Measurements from ENCODE around the gene CALY.

DNA sequence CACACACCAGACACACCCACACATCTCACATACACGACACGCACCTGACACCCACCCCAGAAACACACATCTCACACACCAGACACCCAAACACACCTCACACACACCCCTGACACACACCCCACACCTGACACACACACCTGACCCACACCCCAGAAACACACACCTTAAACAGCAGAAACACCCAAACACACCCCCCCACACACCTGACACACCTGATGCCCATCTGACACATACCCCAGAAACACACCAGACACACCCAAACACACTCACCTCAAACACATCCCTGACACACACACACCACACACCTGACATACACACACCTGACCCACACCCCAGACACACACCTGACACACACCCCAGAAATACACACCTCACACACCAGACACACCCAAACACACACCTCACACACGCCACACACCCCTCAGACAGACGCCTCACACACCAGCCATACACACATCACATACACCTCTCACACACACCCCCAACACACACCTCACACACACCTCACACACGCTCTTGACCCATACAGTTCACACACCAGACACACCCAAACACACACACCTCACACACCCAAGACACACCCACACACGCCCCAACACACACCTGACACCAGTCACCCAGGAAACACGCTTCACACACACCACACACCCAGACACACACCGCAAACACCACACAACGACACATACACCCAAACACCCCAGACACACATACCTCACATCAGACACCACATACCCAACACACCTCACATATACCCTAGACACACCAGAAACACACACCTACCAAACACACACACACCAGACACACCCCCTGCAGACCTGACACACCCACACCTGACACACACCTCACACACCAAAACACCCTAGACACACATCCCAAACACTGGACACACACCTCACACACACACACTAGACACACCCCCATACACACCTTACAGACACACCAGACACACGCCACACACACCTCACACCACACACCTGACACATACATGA, 1.7 kb upstream of the CALY start:
- TF ChIP-seq SP1 (IDR thresholded peaks at IDR 0.05; ENCODE audit: low read depth) (no peak), EZH2 (IDR thresholded peaks at IDR 0.05) (no peak), POLR2A (IDR thresholded peaks at IDR 0.05; ENCODE audit: borderline replicate concordance, extremely low read depth, insufficient read depth, insufficient read length) (no peak), ZNF274 (IDR thresholded peaks at IDR 0.05; ENCODE audit: low read depth, low read length) (no peak), EGR1 (IDR thresholded peaks at IDR 0.05; ENCODE audit: low read depth) (no peak), FOSL1 (IDR thresholded peaks at IDR 0.05; ENCODE audit: low read depth) (no peak), ZFX (IDR thresholded peaks at IDR 0.05) (no peak)
- TF ChIP-seq, protein P1, sequence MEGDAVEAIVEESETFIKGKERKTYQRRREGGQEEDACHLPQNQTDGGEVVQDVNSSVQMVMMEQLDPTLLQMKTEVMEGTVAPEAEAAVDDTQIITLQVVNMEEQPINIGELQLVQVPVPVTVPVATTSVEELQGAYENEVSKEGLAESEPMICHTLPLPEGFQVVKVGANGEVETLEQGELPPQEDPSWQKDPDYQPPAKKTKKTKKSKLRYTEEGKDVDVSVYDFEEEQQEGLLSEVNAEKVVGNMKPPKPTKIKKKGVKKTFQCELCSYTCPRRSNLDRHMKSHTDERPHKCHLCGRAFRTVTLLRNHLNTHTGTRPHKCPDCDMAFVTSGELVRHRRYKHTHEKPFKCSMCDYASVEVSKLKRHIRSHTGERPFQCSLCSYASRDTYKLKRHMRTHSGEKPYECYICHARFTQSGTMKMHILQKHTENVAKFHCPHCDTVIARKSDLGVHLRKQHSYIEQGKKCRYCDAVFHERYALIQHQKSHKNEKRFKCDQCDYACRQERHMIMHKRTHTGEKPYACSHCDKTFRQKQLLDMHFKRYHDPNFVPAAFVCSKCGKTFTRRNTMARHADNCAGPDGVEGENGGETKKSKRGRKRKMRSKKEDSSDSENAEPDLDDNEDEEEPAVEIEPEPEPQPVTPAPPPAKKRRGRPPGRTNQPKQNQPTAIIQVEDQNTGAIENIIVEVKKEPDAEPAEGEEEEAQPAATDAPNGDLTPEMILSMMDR (IDR thresholded peaks at IDR 0.05 in 2 of 3, conservative IDR thresholded peaks at IDR 0.05 in 1 of 3; ENCODE audit: borderline replicate concordance in 1 of 3, insufficient read depth in 1 of 3, low read depth in 2 of 3, low read length in 2 of 3), result no peak
- TF ChIP-seq, protein P2, sequence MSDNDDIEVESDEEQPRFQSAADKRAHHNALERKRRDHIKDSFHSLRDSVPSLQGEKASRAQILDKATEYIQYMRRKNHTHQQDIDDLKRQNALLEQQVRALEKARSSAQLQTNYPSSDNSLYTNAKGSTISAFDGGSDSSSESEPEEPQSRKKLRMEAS (IDR thresholded peaks at IDR 0.05), result no peak

Data from HCT116 (cell line).